HG03354 (cell line): ENCODE data around the gene EFCAB14.

ENCODE experiments used
- ATAC-seq: cut with Tn5 transposase; IDR thresholded peaks from one replicate; pipeline ENCODE4 v1.9.1; 2021; ENCODE audit warnings: mild to moderate bottlenecking; ENCODE audit not compliant: unreplicated experiment, poor library complexity, severe bottlenecking

EFCAB14 gene

DNA sequence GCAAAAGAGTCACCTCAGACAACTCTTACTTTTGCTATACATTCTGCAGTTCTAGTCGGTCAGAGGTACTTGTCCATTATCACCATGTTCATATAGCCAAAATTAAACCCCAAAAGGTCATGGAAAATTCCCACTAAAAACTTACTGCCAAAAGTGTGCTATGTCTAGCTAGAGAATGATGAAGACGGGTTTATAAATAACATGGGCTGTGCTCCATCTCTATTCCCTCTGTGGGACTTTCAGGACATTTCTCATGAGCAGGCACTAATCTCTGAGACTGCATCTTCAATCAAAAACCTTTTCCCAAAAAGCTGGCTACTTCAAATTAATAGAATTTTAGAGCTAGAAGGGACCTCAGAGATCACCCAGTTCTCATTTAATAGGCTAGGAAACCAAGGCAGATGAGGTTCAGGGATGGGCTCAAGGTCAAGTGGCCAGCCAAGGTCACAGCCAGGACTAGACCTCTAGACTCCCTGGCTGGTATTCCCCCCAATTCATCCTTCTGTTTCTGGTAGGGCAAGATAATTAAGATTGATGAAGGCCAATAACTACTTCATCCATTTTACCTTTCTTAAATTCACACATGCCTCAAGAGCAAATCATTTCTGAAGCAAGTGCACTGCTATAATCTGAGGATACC, 81.3 kb downstream of the EFCAB14 start:
- no peak for ATAC-seq

DNA sequence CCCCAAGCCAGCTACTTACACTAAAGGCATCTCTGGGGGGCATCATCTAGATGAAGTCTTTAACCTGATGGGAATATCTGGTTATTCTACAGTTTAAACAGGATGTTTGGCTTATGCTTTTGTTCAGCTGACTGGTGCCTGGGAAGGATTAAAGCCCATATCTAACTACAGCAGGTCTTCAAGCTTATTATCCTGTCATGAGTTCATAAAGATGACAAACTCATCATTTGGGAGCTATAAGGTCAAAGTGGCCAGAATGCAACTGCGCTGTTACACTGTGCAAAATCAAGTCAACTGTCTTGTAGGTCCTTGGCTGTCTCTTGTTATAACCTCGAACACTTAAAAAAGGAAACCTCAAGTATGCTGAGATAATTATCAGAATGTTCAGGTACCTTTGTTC, 83.7 kb downstream of the EFCAB14 start:
- no peak for ATAC-seq

DNA sequence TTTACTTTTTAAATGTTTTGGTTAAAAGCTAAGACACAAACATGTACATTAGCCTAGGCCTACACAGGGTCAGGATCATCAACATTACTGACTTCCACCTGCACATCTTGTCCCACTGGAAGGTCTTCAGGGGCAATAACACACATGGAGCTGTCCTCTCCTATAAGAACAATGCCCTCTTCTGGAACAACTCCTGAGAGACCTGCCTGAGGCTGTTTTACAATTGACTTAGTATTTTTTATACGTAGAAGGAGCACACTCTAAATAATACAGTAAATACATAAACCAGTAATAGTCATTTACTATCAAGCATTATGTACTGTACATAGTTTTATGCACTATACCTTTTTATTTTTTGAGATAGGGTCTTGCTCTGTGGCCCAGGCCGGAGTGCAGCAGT, 88.2 kb downstream of the EFCAB14 start:
- ATAC-seq, result no peak
